K562 (cell line): Measurements from ENCODE around the gene PELI3. TPM values are rescaled to one million over a fixed set of nuclear protein-coding genes. Genes with fewer than 3 reads are reported as not detected.

ENCODE experiments used
- DACH1 ChIP-seq: fragments of 450-650 bp; IDR thresholded peaks from 2 replicates; pipeline ENCODE4 v1.6.1; 2018; ENCODE audit not compliant: partially characterized antibody
- DMBX1 ChIP-seq: fragments of 250-450 bp; sonication (Bioruptor Pico); IDR thresholded peaks from 2 replicates; pipeline ENCODE4 v1.8.0; 2022; ENCODE audit warnings: inconsistent platforms, mild to moderate bottlenecking, moderate library complexity, borderline replicate concordance
- E2F4 ChIP-seq: sonication (generic); formaldehyde crosslinking; IDR thresholded peaks from 2 replicates; pipeline ENCODE4 v1.8.0; 2022; ENCODE audit warnings: mild to moderate bottlenecking, low read depth, missing genetic modification reagents
- EP400 ChIP-seq: fragments of 450-650 bp; IDR thresholded peaks from 2 replicates; pipeline ENCODE4 v1.6.1; 2017; ENCODE audit warnings: antibody characterized with exemption, mild to moderate bottlenecking, moderate library complexity
- EWSR1 ChIP-seq: fragments of 450-650 bp; IDR thresholded peaks from 2 replicates; pipeline ENCODE4 v1.6.1; 2018; ENCODE audit warnings: borderline replicate concordance, mild to moderate bottlenecking, low read depth, moderate library complexity; ENCODE audit not compliant: partially characterized antibody
- FOXA1 ChIP-seq: fragments of 450-650 bp; IDR thresholded peaks from 2 replicates; pipeline ENCODE4 v1.6.1; 2016; ENCODE audit warnings: mild to moderate bottlenecking, borderline replicate concordance
- MCM5 ChIP-seq: fragments of 450-650 bp; IDR thresholded peaks from 2 replicates; pipeline ENCODE4 v1.6.1; 2016; ENCODE audit warnings: low read depth
- RAD51 ChIP-seq: fragments of 450-650 bp; IDR thresholded peaks from 2 replicates; pipeline ENCODE4 v1.7.1; 2016; ENCODE audit warnings: low read depth, mild to moderate bottlenecking, borderline replicate concordance
- TARDBP ChIP-seq: fragments of 450-650 bp; IDR thresholded peaks from 2 replicates; pipeline ENCODE4 v1.6.1; 2016
- TCF3 ChIP-seq: sonication (generic); formaldehyde crosslinking; IDR thresholded peaks from 2 replicates; pipeline ENCODE4 v1.4.0; 2020; ENCODE audit warnings: mild to moderate bottlenecking, missing genetic modification reagents
- XRCC5 ChIP-seq: fragments of 200-400 bp; formaldehyde crosslinking; IDR thresholded peaks from 2 replicates; pipeline ENCODE4 v1.6.1; 2017; ENCODE audit warnings: low read depth, mild to moderate bottlenecking, low read length
- ZBTB9 ChIP-seq: fragments of 450-650 bp; formaldehyde crosslinking; IDR thresholded peaks from 2 replicates; pipeline ENCODE4 v1.4.0; 2020; ENCODE audit warnings: mild to moderate bottlenecking, moderate library complexity
- ZFP1 ChIP-seq: fragments of 450-650 bp; formaldehyde crosslinking; IDR thresholded peaks from 2 replicates; pipeline ENCODE4 v1.4.0; 2020; ENCODE audit warnings: mild to moderate bottlenecking, mixed read lengths
- ZNF124 ChIP-seq: sonication (generic); formaldehyde crosslinking; IDR thresholded peaks from 2 replicates; pipeline ENCODE4 v1.8.1; 2022; ENCODE audit warnings: missing genetic modification reagents
- ZNF445 ChIP-seq: fragments of 250-450 bp; sonication (Bioruptor Pico); IDR thresholded peaks from 2 replicates; pipeline ENCODE4 v1.4.0; 2020; ENCODE audit warnings: low read depth, mild to moderate bottlenecking, moderate library complexity
- polyA plus RNA-seq, 8 experiments: library from polyadenylated mRNA; depleted of rRNA in 4 of 8; stranded (reverse) in 5 of 8; unstranded in 3 of 8; fragments of >200 nt; fragmentation: Nextera tagmentation in 2 of 8; fragmentation: Illumina TruSeq in 1 of 8; extraction: Ambion mirVana in 2 of 8; extraction: Trizol in 1 of 8; gene quantifications; 2 replicates each; pipeline versions ENCODE4 v1.2.1 to v1.2.3, GENCODE V29; 2011 to 2014; ENCODE audit warnings: inconsistent platforms in 1 of 8, missing spikeins in 1 of 8
- total RNA-seq, 7 experiments: library from RNA; depleted of rRNA in 6 of 7; stranded (reverse); fragments of >200 nt in 6 of 7; fragmentation: Illumina TruSeq in 2 of 7; extraction: Trizol in 2 of 7; gene quantifications; 2 replicates each; pipeline versions ENCODE4 v1.2.1 to v1.2.3, GENCODE V29; 2011 to 2021; ENCODE audit warnings: low replicate concordance in 1 of 7
- TF ChIP-seq, protein P1 (sequence below), 2 experiments: IDR thresholded peaks; 2 replicates each; pipeline ENCODE4 v1.6.1; 2012; ENCODE audit warnings: improper control_type of control experiment in 2 of 2, low read depth in 2 of 2, low read length in 2 of 2, borderline replicate concordance in 1 of 2
- TF ChIP-seq, protein P2 (sequence below): fragments of 250-450 bp; sonication (Bioruptor Pico); IDR thresholded peaks from 2 replicates; pipeline ENCODE4 v1.4.0; 2020

The PELI3 gene
- total and polyA plus RNA-seq, 9 of the 15 experiments (the other 6 are each of a cell fraction or from before 2014, with no cell fraction given), result 0.17 to 4.2 (median 1.9) TPM

- TF ChIP-seq ZNF445, result no peak
- no peak for TF ChIP-seq EWSR1
- no peak for TF ChIP-seq ZFP1 (CRISPR knock-in tag)
- TF ChIP-seq FOXA1, result no peak
- no peak for TF ChIP-seq DACH1
- no peak for TF ChIP-seq TARDBP
- no peak for TF ChIP-seq MCM5
- TF ChIP-seq EP400, result no peak
- TF ChIP-seq, protein P1, sequence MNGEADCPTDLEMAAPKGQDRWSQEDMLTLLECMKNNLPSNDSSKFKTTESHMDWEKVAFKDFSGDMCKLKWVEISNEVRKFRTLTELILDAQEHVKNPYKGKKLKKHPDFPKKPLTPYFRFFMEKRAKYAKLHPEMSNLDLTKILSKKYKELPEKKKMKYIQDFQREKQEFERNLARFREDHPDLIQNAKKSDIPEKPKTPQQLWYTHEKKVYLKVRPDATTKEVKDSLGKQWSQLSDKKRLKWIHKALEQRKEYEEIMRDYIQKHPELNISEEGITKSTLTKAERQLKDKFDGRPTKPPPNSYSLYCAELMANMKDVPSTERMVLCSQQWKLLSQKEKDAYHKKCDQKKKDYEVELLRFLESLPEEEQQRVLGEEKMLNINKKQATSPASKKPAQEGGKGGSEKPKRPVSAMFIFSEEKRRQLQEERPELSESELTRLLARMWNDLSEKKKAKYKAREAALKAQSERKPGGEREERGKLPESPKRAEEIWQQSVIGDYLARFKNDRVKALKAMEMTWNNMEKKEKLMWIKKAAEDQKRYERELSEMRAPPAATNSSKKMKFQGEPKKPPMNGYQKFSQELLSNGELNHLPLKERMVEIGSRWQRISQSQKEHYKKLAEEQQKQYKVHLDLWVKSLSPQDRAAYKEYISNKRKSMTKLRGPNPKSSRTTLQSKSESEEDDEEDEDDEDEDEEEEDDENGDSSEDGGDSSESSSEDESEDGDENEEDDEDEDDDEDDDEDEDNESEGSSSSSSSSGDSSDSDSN (IDR thresholded peaks at IDR 0.05; ENCODE audit: borderline replicate concordance in 1 of 2, low read depth in 2 of 2, low read length in 2 of 2), result no peak
- TF ChIP-seq DMBX1, result peak; percentile 33; the same call in 1 of the 2 replicates
- TF ChIP-seq ZBTB9 (CRISPR knock-in tag), result no peak
- no peak for TF ChIP-seq E2F4 (CRISPR knock-in tag)
- TF ChIP-seq TCF3 (CRISPR knock-in tag), result no peak
- no peak for TF ChIP-seq XRCC5
- TF ChIP-seq, protein P2, sequence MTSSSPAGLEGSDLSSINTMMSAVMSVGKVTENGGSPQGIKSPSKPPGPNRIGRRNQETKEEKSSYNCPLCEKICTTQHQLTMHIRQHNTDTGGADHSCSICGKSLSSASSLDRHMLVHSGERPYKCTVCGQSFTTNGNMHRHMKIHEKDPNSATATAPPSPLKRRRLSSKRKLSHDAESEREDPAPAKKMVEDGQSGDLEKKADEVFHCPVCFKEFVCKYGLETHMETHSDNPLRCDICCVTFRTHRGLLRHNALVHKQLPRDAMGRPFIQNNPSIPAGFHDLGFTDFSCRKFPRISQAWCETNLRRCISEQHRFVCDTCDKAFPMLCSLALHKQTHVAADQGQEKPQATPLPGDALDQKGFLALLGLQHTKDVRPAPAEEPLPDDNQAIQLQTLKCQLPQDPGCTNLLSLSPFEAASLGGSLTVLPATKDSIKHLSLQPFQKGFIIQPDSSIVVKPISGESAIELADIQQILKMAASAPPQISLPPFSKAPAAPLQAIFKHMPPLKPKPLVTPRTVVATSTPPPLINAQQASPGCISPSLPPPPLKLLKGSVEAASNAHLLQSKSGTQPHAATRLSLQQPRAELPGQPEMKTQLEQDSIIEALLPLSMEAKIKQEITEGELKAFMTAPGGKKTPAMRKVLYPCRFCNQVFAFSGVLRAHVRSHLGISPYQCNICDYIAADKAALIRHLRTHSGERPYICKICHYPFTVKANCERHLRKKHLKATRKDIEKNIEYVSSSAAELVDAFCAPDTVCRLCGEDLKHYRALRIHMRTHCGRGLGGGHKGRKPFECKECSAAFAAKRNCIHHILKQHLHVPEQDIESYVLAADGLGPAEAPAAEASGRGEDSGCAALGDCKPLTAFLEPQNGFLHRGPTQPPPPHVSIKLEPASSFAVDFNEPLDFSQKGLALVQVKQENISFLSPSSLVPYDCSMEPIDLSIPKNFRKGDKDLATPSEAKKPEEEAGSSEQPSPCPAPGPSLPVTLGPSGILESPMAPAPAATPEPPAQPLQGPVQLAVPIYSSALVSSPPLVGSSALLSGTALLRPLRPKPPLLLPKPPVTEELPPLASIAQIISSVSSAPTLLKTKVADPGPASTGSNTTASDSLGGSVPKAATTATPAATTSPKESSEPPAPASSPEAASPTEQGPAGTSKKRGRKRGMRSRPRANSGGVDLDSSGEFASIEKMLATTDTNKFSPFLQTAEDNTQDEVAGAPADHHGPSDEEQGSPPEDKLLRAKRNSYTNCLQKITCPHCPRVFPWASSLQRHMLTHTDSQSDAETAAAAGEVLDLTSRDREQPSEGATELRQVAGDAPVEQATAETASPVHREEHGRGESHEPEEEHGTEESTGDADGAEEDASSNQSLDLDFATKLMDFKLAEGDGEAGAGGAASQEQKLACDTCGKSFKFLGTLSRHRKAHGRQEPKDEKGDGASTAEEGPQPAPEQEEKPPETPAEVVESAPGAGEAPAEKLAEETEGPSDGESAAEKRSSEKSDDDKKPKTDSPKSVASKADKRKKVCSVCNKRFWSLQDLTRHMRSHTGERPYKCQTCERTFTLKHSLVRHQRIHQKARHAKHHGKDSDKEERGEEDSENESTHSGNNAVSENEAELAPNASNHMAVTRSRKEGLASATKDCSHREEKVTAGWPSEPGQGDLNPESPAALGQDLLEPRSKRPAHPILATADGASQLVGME (CRISPR knock-in tag), result no peak
- no peak for TF ChIP-seq RAD51
- TF ChIP-seq ZNF124 (CRISPR knock-in tag), result no peak
Observed at GRCh38 chr11:66418168-66418985, 48.3 kb upstream of the PELI3 start (continued).
